NOMO-1 (cell line): ENCODE results near the gene SLC15A1.
"Not testable (repeated sequence)": the region's sequence is repeated elsewhere in the genome, so short reads cannot be mapped to it uniquely, and the experiment has no call there.

Source experiments
- DNase-seq, 2 experiments: peaks; one replicate each; lab custom pipeline; 2025; ENCODE audit not compliant: unreplicated experiment in 2 of 2; lab: John Stamatoyannopoulos, UW

Gene SLC15A1

DNA sequence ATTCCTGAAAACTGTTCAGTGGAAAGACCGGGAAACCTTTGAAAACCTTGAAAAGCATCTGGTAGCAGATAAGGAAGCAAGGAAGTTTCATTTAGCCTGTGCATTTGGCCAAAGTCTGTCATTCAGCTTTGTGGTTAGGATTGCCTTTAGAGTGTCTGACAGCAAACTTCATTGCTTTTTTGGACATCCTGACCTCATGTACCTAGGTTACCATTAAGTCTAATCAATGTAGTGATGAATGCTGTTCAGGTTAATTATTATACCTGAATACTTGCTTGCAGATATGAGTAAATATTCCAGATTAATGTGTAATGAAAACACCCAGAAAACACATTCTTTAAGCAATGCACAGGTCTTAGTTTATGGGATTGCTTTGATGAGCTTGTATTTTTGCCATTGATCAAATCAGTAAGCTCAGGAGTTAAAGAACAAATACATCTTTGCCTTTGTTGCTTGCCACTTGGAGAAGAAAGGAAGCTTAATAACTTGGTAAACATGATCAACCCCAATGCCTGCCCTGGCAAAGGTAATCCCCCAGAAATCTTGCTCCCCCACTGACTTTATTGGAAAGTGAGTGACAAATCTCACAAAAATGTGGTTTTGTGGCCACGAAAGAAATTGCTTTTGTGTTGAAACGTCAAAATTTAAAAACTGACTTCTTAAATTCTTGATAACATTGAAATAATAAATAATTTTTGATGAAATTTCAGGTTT lies 87.4 kb downstream of the SLC15A1 start:
- DNase-seq = no peak

DNA sequence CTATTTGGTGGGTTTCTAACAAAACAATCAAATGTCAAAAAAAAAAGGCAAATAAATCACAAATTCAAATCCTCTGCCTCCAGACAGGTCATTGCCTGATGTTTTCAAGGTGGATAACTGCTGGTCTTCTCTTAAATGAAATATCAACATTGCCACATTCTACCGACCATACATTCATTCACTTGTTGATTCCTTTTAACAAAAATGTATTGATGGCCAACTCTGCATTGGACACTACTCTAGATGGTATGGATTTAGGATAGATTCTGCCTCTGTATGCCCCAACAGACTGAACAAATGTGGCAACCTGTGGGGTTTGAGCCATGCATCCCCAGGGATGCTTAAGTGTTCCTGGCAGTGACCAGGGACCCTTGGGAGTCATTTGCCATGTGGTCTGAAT lies 88.0 kb downstream of the SLC15A1 start:
- DNase-seq = no peak

DNA sequence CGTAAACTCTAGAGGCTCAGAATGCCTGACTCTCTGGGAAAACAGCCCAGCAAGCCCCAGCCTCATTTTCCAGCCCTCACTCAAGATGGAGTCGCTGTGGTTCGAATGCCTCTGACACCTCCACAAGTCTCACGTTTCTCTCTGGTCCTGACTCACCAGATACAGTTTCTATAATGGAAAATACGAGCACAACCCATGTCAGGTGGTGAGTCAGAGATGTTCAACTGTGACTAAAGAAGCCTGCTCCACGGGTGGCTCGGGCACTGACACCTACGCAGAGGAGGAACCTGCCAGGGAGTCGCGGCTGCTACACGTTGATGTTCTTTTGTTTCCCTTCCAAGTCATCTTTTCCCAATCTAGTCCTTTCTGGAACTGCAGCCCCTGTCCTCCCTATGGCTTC lies 88.4 kb downstream of the SLC15A1 start:
- DNase-seq = peak in 1 of 2 experiments; percentile 2

- DNase-seq = no peak
Measured at GRCh38 chr13:98658131-98658530, 94.3 kb downstream of the SLC15A1 start.

DNA sequence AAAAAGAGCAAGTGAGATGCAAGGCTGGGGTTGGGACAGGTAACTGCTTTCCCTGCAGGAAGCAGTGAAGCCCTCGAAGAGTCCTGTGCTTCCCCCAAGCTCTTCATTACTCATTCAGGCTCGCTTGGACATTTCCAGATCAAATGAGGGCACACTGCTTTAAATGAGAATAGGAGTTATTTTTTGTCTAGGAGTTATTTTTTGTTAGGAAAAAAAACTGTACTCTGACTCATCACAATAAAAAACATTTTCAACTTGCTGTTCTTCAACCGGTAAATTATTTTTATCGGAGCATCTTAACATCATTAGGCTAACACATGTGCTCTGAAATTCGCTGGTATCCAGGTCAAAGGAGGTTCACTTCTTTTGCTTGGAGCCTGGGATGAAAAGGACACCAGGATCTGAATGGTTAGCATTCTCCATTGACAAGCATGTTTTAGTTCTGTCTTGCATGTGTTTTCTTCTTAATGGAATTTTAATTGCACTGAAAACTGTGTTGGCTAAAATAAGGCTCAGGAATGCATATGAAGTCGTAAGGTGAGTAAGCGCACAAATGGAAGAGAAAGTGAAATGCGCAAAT lies 94.9 kb downstream of the SLC15A1 start:
- DNase-seq = no peak

DNA sequence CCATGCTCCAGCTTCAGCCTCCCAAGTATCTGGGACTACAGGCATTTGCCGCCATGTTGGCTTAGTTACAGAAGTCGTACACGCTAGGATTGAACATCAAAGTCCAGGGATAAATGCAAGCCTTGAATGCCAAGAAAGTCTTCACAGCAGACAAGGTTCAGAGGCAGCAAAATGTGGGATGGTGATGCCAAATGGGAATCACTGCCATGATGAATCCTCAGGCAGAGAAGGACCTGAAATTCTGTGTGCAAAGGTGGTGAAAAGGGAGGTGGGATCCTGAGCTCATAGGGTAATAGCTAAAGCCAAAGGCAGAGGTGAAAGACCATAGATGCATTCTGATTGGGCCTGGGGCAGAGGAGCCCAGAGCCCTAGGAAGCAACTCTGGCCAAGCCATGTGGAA lies 96.2 kb downstream of the SLC15A1 start:
- DNase-seq = no peak

DNA sequence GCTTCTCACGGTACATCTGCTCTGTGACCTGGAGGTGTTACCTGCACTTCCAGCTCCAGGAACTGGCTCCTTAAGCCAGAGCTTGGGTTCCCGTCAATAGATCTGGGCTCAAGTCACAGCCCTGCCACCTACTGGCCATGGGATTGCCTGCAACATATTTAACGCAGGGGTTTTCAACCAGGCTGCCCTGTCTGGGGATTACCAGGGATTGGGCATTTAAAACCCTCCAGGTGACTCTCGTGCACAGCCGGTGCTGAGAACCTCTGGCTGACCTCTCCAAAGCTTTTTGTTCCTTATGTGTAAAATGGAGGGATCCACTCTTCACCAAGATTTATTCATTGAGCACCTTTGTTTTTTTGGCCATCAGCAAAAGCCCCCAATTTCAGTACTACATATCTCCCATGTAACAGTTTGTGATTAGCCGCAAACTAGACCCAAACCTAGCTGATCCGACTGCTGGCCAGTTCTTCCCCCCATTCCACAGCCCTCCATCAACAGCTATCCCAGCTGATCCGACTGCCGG lies 98.9 kb downstream of the SLC15A1 start:
- peak; percentile 27 to 33 for DNase-seq

- no peak for DNase-seq
Measured at GRCh38 chr13:98652721-98653462, 99.6 kb downstream of the SLC15A1 start.

DNA sequence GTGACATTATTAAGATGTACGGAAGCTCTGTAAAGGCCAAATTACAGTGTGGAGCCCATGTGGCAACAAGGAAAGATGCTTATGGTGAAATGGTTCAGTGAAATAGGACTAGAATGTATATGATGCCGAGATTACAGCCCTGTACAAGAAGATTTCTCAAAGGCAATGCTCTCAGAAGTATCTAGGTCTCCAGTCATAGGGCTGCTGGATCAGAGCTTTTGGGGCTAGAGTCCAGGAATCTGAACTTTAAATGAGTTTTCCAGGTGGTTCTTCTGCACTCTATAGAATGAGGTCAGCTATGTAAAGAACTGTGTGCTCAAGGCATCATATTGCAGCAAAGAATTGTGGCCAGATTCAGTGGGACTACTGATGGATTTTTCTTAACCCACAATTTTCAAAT lies 100.2 kb downstream of the SLC15A1 start:
- DNase-seq = no peak

DNA sequence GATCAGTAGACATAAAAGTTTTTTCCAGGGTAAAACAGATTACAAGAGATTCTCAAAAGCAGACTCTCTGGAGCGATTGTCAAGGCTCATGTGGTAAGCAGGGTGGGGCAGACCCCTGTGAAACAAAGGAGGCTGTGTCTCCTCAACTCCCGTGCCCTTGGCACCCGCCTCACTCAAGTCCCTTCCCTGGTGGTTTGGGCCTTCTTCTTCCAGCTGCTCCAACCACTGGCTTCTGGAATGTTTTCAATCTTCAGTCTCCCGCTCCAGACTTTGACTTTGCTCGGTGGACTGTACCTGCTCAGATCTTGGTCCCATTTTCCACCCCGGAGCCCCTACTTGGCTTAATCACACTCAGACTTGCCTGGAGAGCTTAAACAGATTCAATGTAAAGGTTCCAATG lies 100.7 kb downstream of the SLC15A1 start:
- no peak for DNase-seq

- peak; percentile 65 to 88 for DNase-seq
Measured at GRCh38 chr13:98650396-98651107, 101.9 kb downstream of the SLC15A1 start.

DNA sequence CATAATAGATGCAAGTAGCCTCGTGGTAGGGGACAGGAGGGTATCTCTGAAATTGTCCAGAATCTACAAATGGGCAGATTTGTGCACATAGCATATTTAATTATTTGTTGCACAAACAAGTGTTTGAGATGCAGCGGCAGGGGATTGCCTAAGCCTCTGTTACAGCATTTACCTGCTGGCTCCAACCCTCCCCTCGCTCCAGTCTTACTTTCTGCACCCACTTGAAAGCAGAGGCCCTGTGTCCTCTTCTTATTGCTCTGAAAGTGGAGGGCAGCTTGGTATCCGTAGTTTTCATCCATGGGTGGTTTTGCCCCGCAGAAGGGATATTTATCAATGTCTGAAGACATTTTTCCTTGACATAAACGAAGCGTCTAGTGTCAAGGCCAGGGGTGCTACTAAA lies 102.6 kb downstream of the SLC15A1 start:
- no peak for DNase-seq

GRCh38 chr13:98648686-98649085 lies 103.8 kb downstream of the SLC15A1 start:
- DNase-seq = no peak

DNA sequence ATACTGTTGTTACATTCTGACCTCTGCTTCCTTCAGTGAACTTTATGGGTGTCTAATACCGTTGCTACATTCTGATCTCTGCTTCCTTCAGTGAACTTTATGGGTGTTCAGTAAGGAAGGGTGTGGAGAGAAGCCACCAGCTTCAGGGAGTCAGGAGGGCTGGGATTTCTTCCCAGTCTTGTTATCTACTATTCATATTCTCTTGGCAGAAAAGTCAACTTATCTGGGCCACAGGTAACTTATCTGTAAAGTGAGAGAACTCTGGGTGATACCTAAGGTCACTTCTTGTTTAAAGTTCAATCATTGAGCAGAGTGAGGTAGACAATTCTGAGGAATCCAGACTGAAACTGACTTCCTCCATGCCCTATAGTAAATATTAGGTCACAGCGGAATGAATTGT lies 104.3 kb downstream of the SLC15A1 start:
- no peak for DNase-seq

DNA sequence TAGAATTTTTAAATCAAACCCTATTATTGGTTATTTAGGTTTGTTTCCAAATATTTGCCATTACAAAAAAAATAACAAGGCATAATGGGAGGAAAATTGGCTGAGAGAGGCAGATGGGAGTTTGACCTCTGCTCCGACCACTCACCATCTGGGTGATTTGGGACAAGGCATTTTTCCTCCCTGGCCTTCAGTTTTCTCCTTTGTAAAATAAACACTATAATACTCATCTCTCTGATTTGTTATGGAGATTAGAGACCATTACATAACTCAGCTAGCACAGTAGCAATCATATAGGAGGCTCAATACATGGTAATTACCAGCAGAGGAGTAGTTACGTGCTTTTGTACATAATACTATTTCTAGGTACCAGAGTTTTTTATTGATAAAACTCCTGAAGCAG lies 105.4 kb downstream of the SLC15A1 start:
- no peak for DNase-seq

- DNase-seq = no peak
Measured at GRCh38 chr13:98643479-98643878, 109.0 kb downstream of the SLC15A1 start.

DNA sequence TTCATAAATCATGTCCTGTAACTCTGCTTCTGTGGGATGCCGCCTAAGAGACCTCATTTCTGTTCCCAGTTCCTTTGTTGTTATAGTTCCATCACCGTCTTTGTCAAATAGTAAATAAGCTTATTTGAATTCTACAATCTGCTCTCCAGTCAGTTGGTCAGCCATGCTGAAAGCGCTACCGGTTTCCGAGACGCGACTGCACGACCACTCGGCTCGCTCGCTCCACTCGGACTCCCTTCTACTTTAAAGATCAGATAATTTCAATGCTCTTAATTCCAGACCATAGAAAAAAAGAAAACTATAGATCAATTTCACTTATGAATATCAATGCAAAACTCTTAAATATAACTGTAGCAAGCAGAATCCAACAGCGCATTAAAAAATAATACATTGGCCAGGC lies 111.4 kb downstream of the SLC15A1 start:
- DNase-seq = no peak

- DNase-seq = not testable (repeated sequence)
Measured at GRCh38 chr13:98639785-98640184, 112.7 kb downstream of the SLC15A1 start.

DNA sequence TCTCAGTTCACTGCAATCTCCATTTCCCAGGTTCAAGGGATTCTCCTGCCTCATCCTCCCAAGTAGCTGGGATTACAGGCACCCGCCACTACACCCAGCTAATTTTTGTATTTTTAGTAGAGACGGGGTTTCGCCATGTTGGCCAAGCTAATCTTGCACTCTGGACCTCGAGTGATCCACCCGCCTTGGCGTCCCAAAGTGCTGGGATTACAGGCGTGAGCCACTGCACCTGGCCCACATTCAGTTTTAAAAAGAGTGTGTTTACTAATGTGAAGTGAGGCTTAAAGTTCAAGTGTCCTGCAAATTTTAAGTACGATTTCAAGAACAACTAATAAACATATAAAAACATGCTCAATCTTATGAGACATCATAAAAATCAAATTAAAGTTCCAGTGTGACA lies 114.1 kb downstream of the SLC15A1 start:
- DNase-seq = not testable (repeated sequence)
